Epidermal melanocyte (primary cell): ENCODE measurements around the gene PRRT1.
A peak's percentile ranks its signal among the peaks of the same experiment; 100 is the strongest.
"Not testable (repeated sequence)": the region's sequence is repeated elsewhere in the genome, so short reads cannot be mapped to it uniquely, and the experiment has no call there.

Experiments used
- DNase-seq: peaks from one replicate; pipeline ENCODE4 v3.0.0; 2011; ENCODE audit warnings: low spot score; ENCODE audit not compliant: insufficient read length

Gene PRRT1

GRCh38 chr6:32151863-32152768 lies at the start of gene PRRT1:
PRRT1 (minus strand) TSS chr6:32151939; CDS start chr6:32151827, 112 bp downstream.
- DNase-seq, result no peak

GRCh38 chr6:32200711-32201475 lies 49.2 kb upstream of the PRRT1 start:
- DNase-seq, result no peak

DNA sequence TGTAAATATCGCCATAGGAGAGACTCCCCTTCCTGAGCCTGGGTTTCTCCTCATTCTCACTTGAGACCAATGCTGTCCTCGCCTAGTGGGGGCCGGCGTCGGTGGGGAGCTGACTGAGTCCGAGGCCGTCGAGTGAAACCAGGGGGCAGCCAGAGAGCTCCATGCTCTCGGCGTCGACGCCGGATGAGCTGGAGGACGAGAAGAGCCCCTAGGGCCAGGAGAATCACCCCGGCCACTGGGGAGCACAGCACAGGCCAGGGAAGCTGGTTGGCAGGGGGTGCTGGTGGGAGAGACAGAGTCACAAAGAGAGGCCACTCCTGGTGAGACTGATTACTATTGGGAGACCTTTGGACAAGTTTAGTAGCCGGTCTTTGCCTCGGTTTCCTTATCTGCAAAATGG lies 47.1 kb upstream of the PRRT1 start:
- DNase-seq, result no peak

- no peak for DNase-seq
These were observed 46.6 kb upstream of the PRRT1 start for GRCh38 chr6:32198345-32198696.

- DNase-seq, result no peak
These were observed 45.2 kb upstream of the PRRT1 start for GRCh38 chr6:32196682-32197616.

DNA sequence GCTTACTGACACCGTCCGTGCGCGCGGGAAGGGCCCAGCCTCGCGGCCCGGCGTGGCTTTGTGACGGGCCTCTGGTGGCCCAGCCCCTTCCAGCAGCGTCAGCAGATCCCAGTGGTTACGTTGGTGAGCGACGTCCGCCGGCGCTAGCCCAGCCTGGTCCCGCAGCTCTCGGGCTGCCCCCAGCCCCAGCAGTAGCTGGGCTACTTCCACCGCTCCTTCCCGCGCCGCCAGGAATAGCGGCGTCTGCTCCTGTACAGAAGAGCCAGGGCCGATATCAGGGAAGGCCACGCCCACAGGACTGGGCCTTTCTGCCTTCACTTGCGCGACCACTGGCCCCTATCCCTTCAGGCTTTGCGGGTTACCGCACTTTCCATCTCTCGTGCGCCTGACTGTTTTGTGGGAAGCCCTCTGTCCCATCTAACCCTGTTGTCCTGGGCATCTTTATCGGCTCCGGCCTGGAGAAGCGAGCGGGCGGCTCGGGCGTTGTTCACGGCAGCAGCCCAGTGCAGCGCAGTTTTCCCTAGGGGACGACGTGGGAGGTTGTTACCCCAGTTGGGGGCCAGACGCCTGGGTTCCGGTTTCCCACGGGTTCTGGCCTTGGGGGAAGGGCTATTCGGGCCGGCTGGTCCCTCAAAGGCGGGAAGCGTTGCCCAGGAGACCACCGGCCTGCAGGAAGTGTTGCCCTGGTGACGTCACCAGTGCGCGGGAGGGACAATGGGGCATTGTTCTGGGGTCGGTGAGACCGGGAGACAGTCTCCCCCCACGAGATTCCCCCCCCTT lies 44.4 kb upstream of the PRRT1 start:
- DNase-seq, result peak; percentile 70

DNA sequence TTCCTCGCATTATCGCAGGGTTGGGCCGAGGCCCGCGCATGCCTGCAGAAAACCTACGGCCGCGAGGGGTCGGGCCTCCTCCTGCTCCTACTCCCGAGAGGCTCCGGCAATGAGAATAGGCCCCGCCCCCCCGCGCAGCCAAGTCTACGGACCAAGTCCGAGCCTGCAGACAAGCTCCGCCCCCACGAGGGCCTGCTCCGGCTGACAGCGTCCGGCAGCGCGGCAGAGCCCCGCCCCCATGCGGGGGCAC lies 43.8 kb upstream of the PRRT1 start:
- peak; percentile 89 for DNase-seq

DNA sequence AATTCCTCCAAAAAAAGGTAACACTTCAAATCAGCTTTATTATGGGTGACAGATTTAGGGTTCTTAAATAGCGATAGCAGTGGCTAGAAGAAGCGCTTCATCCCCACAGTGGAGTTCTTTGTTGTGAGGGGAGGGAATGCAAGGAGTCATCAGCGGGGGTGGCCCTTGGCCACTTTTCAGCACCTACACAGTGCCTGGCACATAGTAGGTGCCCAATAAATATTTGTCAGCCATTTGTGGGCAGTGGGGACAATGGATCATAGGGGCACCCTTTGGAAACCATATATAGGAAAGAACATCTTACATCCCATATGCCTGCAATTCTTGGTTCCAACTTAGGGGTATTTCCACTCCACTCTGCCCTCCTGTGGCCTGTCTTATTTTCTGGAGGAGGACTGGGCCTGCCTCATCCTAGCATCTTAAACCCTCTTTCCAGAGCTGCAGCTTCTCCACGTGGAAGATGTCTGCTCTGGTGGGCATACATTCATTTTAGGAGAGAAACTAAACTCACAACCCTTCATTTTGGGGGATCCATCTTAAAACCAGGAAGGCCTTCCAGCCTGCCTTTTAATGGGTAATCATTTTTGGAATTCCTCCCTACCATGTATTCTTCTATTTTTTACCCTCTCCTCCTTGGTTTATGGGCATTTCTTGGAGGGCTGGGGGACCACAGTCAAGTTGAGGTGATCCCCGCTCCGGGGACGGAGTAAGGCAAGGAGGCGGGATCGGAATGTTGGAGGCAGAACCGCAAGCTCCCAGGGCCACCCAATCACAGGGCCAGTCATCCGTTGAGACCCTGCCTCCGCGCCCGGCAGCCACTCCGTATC lies 43.3 kb upstream of the PRRT1 start:
- no peak for DNase-seq

DNA sequence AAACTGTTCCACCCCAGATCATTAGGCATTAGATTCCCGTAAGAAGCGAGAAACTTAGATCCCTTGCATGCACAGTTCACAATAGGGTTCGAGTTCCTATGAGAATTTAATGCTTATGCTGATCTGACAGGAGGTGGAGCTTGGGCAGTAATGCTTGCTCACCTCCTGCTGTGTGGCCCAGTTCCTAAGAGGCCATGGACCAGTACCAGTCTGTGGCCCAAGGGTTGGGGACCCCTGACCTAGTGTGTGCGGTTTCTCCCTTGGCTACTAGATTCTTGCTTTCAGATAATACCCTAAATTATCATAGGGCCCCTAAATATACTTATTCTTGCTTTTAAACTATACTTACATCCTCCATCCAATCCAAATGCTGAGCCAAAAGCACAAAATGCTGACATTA lies 42.6 kb upstream of the PRRT1 start:
- DNase-seq, result no peak

DNA sequence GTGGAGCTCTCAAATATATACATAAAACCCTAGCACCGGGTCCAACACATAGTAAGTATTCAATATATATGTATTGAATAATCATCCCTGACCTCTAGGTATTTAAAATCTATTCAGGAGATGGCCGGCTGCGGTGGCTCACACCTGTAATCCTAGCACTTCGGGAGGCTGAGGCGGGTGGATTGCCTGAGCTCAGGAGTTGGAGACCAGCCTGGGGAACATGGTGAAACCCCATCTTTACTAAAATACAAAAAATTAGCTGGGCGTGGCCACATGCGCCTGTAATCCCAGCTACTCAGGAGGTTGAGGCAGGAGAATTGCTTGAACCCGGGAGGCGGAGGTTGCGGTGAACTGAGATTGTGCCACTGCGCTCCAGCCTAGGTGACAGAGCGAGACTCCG lies 41.4 kb upstream of the PRRT1 start:
- not testable (repeated sequence) for DNase-seq

GRCh38 chr6:32192608-32193039 lies 40.9 kb upstream of the PRRT1 start, which contains the start of gene GPSM3:
GPSM3 (minus strand) TSS chr6:32192643; CDS start chr6:32192513, 130 bp downstream.
- DNase-seq, result no peak

DNA sequence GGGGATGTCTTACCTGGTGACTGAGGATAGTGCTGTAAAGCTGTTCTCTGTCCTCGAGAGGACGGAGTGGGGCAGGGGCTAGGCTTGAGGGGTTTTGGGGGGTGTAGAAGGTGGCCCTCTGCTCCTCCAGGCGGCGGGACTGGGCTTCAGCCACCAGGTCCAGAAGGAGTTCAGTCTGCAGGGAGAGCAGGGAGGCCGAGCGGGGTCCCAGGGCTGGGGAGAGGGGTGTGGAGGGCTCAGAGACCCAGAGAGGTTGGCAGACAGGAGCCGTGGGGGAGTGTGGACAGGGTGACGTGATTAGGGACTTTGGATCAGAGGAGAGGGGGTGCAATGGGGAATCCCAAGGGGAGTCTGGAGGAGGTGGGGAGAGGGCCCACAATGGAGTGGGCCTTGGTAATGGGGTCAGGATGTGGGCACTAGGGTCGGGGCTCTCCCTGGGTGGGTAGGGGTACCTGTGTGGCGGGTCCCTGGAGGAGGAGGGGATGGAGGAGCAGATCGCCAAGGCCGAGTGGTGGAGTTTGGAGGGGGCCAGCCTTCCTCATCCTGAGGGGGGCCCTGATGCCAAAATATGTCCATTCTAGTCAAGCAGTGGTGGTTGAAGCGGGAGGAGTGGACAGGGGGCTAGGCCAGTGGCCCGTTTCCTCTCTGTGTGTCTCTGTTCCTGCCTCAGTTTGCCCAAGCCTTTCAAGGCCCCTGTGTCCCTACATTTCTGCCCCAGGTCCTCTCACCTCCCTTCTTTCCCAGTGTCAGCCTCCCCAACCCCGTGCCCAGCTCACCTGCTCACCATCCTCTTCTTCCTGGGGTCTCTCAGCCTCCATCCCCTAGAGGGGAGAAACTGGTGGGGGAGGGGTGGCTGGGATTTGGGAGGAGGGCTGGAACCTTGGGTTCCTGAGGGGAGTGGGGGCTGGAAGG lies 40.2 kb upstream of the PRRT1 start:
- no peak for DNase-seq

DNA sequence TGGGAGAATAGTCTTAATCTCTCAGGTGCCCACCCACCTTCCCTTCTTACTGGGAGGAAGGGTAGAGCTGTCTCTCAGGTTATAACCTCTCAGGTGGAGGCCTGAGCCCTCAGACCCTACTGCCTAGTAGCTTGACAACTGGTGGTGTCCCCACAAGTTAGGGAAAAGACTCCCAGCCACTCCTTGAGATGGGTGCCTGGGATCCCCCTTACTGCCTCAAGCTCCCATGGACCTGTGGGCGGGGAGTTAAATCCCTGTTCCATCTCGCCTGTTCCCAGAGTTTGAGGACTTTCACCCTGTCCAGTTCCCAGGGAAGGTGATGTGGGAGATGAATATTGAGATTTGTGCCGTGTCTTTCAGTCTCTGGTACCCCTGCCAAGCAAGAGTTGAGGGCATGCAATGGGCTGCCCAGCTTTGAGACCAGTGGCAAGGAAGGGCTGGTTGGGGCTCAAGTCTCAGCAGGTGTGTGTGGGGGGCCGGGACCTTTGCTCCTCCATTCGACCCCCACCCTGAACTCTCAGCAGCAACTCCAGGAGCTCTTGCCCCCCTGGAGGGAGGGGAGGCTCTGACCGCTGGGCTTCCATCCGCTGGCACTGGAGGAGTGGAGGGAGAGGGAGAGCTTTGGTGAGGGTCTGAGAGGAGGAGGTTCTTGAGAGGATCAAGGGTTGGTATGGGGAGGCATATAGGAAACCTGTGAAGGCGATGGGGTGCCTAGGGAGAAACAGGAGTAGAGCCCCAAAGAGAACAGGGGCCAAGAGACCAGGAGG lies 39.4 kb upstream of the PRRT1 start:
- no peak for DNase-seq

GRCh38 chr6:32190054-32190851 lies 38.5 kb upstream of the PRRT1 start, which contains the start of gene PBX2:
PBX2 (minus strand) TSS chr6:32190202; CDS start chr6:32189915, 287 bp downstream.
- peak; percentile 33 for DNase-seq

DNA sequence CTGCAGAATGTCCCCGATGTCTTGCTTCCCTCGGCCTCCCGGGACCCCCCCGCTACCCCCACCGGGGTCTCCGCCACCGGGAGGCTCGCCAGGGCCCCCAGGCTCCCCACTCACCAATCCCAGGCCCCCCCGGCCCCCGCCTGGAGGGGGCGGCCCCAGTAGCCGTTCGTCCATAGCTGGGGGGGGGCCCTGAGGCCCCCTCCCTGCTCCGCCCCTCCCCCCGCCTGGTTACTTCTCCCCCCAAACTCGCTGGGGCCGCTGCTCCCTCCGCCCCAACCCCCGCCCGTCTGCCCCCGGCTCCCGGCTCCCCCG lies 38.0 kb upstream of the PRRT1 start:
- DNase-seq, result no peak

GRCh38 chr6:32189069-32189741 lies 37.5 kb upstream of the PRRT1 start:
- no peak for DNase-seq
